WTC11 (cell line): ENCODE measurements around the gene GPRASP1. TPM values are rescaled to one million over a fixed set of nuclear protein-coding genes. Genes with fewer than 3 reads are reported as not detected.
"Not testable (repeated sequence)": the region's sequence is repeated elsewhere in the genome, so short reads cannot be mapped to it uniquely, and the experiment has no call there.

ENCODE experiments used
- ATAC-seq: fragments of 200-7000 bp; cut with Tn5 transposase; 2 replicates; pipeline ENCODE4 v1.10.0; 2021; ENCODE audit warnings: mild to moderate bottlenecking, moderate library complexity
- CTCF ChIA-PET: fragments of 300-600 bp; sonication (Branson Sonifier 250); formaldehyde crosslinking; loops from one replicate; lab custom pipeline; 2021; ENCODE audit warnings: antibody characterized with exemption; lab: Charles Lee
- POLR2A ChIA-PET: fragments of 350-600 bp; sonication (Branson Sonifier 250); formaldehyde crosslinking; loops from one replicate; lab custom pipeline; 2021; ENCODE audit warnings: antibody characterized with exemption; lab: Charles Lee
- DNase-seq: peaks from one replicate; pipeline ENCODE4 v3.0.0; 2021; ENCODE audit warnings: low spot score
- H3K27ac Mint-ChIP-seq: 2 replicates; pipeline ENCODE4 v1.8.0; 2021; ENCODE audit warnings: mixed read lengths
- H3K27me3 Mint-ChIP-seq: 2 replicates; pipeline ENCODE4 v1.8.0; 2021; ENCODE audit warnings: low read depth, mild to moderate bottlenecking, moderate library complexity, mixed read lengths
- H3K36me3 Mint-ChIP-seq: 2 replicates; pipeline ENCODE4 v1.8.0; 2021; ENCODE audit warnings: mixed read lengths
- H3K4me1 Mint-ChIP-seq: 2 replicates; pipeline ENCODE4 v1.8.0; 2022; ENCODE audit warnings: mixed read lengths
- H3K4me3 Mint-ChIP-seq: 2 replicates; pipeline ENCODE4 v1.8.0; 2021; ENCODE audit warnings: mild to moderate bottlenecking, moderate library complexity, mixed read lengths
- H3K9me3 Mint-ChIP-seq: 2 replicates; pipeline ENCODE4 v1.8.0; 2021; ENCODE audit warnings: mixed read lengths
- EMX1 ChIP-seq: fragments of 250-450 bp; sonication (Bioruptor Pico); IDR thresholded peaks from 2 replicates; pipeline ENCODE4 v1.8.0; 2021; ENCODE audit warnings: mild to moderate bottlenecking
- FOXJ3 ChIP-seq: sonication (generic); formaldehyde crosslinking; IDR thresholded peaks from 2 replicates; pipeline ENCODE4 v1.9.0; 2021; ENCODE audit warnings: missing genetic modification reagents, mild to moderate bottlenecking, borderline replicate concordance
- FOXK1 ChIP-seq: sonication (generic); formaldehyde crosslinking; IDR thresholded peaks from 2 replicates; pipeline ENCODE4 v1.8.0; 2022; ENCODE audit warnings: mild to moderate bottlenecking, moderate library complexity, missing genetic modification reagents
- FOXP1 ChIP-seq: sonication (generic); formaldehyde crosslinking; IDR thresholded peaks from 2 replicates; pipeline ENCODE4 v1.8.0; 2022; ENCODE audit warnings: missing genetic modification reagents, mild to moderate bottlenecking, moderate library complexity, borderline replicate concordance
- NFYB ChIP-seq: sonication (generic); formaldehyde crosslinking; conservative IDR thresholded peaks from 2 replicates; pipeline ENCODE4 v1.8.0; 2022; ENCODE audit warnings: low read depth, missing genetic modification reagents
- SOX15 ChIP-seq: fragments of 250-450 bp; sonication (Bioruptor Pico); IDR thresholded peaks from 2 replicates; pipeline ENCODE4 v1.9.0; 2021; ENCODE audit warnings: mild to moderate bottlenecking
- ZNF671 ChIP-seq: fragments of 250-450 bp; sonication (Bioruptor Pico); IDR thresholded peaks from 2 replicates; pipeline ENCODE4 v1.8.0; 2021; ENCODE audit warnings: mild to moderate bottlenecking
- total RNA-seq: library from RNA; stranded (reverse); gene quantifications from 3 replicates; pipeline ENCODE4 v1.2.3, GENCODE V29; 2021
- TF ChIP-seq, protein P1 (sequence below): sonication (generic); formaldehyde crosslinking; IDR thresholded peaks from 2 replicates; pipeline ENCODE4 v1.8.0; 2022; ENCODE audit warnings: missing genetic modification reagents
- TF ChIP-seq, protein P2 (sequence below): sonication (generic); formaldehyde crosslinking; IDR thresholded peaks from 2 replicates; pipeline ENCODE4 v1.8.0; 2023; ENCODE audit warnings: missing genetic modification reagents, mild to moderate bottlenecking, borderline replicate concordance
- TF ChIP-seq, protein P3 (sequence below): sonication (generic); formaldehyde crosslinking; IDR thresholded peaks from 2 replicates; pipeline ENCODE4 v1.8.1; 2023; ENCODE audit warnings: mild to moderate bottlenecking, missing genetic modification reagents, moderate library complexity
- TF ChIP-seq, protein P4 (sequence below): sonication (generic); formaldehyde crosslinking; IDR thresholded peaks from 2 replicates; pipeline ENCODE4 v1.8.0; 2022; ENCODE audit warnings: mild to moderate bottlenecking, missing genetic modification reagents
- TF ChIP-seq, protein P5 (sequence below): sonication (generic); formaldehyde crosslinking; IDR thresholded peaks from 2 replicates; pipeline ENCODE4 v1.8.1; 2022; ENCODE audit warnings: mild to moderate bottlenecking, moderate library complexity, missing genetic modification reagents

Gene GPRASP1
- total RNA-seq, 1 experiment from 2014 or later, result 2.0 TPM

DNA sequence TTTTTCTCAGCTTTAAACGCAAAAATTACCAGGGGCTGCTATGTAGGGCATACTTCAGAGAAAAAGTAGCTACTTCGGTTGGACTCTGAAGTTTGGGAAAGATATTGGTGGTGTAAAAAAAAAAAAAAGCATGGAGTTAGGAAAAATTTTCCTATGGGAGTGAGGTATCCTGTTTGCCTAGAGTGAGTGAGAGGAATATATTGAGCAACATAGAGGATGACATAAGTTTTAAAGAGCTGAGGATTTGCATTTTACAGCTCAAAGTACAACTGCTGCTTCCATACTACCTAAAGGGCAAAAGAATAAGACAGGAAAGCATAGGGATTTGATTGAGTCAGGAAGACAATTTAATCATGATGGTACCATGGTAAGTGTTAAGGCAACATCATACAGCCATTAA lies 7.3 kb downstream of the GPRASP1 start (continued):
- TF ChIP-seq NFYB (CRISPR knock-in tag) (no peak), SOX15 (CRISPR knock-in tag) (no peak), FOXJ3 (no peak), FOXP1 (CRISPR knock-in tag) (no peak), ZNF671 (CRISPR knock-in tag) (no peak), EMX1 (CRISPR knock-in tag) (no peak)
- TF ChIP-seq, protein P1, sequence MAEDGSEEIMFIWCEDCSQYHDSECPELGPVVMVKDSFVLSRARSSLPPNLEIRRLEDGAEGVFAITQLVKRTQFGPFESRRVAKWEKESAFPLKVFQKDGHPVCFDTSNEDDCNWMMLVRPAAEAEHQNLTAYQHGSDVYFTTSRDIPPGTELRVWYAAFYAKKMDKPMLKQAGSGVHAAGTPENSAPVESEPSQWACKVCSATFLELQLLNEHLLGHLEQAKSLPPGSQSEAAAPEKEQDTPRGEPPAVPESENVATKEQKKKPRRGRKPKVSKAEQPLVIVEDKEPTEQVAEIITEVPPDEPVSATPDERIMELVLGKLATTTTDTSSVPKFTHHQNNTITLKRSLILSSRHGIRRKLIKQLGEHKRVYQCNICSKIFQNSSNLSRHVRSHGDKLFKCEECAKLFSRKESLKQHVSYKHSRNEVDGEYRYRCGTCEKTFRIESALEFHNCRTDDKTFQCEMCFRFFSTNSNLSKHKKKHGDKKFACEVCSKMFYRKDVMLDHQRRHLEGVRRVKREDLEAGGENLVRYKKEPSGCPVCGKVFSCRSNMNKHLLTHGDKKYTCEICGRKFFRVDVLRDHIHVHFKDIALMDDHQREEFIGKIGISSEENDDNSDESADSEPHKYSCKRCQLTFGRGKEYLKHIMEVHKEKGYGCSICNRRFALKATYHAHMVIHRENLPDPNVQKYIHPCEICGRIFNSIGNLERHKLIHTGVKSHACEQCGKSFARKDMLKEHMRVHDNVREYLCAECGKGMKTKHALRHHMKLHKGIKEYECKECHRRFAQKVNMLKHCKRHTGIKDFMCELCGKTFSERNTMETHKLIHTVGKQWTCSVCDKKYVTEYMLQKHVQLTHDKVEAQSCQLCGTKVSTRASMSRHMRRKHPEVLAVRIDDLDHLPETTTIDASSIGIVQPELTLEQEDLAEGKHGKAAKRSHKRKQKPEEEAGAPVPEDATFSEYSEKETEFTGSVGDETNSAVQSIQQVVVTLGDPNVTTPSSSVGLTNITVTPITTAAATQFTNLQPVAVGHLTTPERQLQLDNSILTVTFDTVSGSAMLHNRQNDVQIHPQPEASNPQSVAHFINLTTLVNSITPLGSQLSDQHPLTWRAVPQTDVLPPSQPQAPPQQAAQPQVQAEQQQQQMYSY (CRISPR knock-in tag), result no peak
- TF ChIP-seq, protein P2, sequence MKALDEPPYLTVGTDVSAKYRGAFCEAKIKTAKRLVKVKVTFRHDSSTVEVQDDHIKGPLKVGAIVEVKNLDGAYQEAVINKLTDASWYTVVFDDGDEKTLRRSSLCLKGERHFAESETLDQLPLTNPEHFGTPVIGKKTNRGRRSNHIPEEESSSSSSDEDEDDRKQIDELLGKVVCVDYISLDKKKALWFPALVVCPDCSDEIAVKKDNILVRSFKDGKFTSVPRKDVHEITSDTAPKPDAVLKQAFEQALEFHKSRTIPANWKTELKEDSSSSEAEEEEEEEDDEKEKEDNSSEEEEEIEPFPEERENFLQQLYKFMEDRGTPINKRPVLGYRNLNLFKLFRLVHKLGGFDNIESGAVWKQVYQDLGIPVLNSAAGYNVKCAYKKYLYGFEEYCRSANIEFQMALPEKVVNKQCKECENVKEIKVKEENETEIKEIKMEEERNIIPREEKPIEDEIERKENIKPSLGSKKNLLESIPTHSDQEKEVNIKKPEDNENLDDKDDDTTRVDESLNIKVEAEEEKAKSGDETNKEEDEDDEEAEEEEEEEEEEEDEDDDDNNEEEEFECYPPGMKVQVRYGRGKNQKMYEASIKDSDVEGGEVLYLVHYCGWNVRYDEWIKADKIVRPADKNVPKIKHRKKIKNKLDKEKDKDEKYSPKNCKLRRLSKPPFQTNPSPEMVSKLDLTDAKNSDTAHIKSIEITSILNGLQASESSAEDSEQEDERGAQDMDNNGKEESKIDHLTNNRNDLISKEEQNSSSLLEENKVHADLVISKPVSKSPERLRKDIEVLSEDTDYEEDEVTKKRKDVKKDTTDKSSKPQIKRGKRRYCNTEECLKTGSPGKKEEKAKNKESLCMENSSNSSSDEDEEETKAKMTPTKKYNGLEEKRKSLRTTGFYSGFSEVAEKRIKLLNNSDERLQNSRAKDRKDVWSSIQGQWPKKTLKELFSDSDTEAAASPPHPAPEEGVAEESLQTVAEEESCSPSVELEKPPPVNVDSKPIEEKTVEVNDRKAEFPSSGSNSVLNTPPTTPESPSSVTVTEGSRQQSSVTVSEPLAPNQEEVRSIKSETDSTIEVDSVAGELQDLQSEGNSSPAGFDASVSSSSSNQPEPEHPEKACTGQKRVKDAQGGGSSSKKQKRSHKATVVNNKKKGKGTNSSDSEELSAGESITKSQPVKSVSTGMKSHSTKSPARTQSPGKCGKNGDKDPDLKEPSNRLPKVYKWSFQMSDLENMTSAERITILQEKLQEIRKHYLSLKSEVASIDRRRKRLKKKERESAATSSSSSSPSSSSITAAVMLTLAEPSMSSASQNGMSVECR (CRISPR knock-in tag), result no peak
- TF ChIP-seq, all 79 proteins: peak for 0

DNA sequence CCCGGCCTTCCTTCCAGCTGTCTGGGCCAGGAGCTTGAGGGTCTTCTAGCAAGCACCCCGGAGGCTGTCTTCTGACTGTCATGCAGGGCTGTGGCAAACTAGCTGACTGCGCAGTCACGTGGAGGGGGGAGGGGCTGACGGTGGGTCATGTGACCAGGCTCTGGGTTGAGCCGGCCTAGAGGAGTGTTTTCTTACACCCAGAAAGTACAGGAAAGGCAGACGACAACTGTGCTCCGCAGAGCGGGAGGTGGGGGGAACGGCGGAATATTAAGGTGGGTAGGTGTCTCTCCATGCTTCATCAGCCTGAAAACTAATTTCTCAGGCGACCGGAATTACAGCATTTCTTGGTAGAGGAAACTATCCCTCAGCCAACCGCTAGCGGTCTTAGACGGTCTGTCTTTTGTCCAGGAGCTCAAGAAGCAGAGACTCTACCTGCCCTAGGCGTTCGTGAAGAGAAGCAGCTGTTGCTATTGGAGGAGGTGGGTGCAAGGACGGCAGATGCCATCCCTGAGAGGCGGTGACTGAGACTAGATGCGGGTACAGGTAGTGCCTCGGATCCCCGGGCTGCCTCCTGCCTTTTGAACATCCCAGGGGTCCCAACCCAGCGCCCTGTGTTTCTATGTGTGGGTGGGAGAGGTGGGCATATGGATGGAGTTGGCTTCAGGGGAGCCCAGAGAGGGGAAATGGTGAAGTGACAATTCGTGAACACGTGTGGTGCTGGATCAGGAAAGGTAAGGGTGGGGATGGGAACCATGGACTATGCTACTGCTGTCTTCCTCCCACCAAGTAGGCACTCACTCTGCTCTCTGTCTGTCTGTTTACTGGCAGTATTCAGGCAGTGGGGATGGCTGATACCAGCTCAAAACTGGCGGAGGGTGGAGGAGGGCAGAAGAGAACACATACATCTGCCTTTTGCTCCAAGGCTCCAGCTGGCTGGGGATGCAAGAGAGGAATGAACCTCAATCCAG lies 8.8 kb downstream of the GPRASP1 start:
- no peaks in the 10 kb centered on the region for H3K36me3 Mint-ChIP-seq
- TF ChIP-seq, protein P3, sequence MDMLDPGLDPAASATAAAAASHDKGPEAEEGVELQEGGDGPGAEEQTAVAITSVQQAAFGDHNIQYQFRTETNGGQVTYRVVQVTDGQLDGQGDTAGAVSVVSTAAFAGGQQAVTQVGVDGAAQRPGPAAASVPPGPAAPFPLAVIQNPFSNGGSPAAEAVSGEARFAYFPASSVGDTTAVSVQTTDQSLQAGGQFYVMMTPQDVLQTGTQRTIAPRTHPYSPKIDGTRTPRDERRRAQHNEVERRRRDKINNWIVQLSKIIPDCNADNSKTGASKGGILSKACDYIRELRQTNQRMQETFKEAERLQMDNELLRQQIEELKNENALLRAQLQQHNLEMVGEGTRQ (CRISPR knock-in tag), result peak; percentile 97
- 0 out of 2 replicates have a peak, but pooled peaks have one; percentile 38 for TF ChIP-seq FOXK1
- TF ChIP-seq, protein P4, sequence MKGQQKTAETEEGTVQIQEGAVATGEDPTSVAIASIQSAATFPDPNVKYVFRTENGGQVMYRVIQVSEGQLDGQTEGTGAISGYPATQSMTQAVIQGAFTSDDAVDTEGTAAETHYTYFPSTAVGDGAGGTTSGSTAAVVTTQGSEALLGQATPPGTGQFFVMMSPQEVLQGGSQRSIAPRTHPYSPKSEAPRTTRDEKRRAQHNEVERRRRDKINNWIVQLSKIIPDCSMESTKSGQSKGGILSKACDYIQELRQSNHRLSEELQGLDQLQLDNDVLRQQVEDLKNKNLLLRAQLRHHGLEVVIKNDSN (CRISPR knock-in tag), result peak; percentile 97
- TF ChIP-seq, protein P5, sequence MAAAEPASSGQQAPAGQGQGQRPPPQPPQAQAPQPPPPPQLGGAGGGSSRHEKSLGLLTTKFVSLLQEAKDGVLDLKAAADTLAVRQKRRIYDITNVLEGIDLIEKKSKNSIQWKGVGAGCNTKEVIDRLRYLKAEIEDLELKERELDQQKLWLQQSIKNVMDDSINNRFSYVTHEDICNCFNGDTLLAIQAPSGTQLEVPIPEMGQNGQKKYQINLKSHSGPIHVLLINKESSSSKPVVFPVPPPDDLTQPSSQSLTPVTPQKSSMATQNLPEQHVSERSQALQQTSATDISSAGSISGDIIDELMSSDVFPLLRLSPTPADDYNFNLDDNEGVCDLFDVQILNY (CRISPR knock-in tag), result no peak
- H3K9me3 Mint-ChIP-seq, result no peaks in the 10 kb centered on the region
- ATAC-seq (peak; percentile 95), DNase-seq (peak; percentile 75)
- peaks cover 9% of the 10 kb centered on the region for H3K27me3 Mint-ChIP-seq
- H3K4me3 Mint-ChIP-seq, result peak overlapping the region; percentile 84
- ChIA-PET CTCF (interaction anchor here (0.6 to 1.3 kb wide), 4 partner anchors 10 to 241 kb away, joined by 3 to 4 read pairs (median 3); no protein-coding TSS in a partner anchor), POLR2A (no interaction called here)
- H3K27ac Mint-ChIP-seq, result peak overlapping the region; percentile 90
- peaks cover 3% of the 10 kb centered on the region for H3K4me1 Mint-ChIP-seq

DNA sequence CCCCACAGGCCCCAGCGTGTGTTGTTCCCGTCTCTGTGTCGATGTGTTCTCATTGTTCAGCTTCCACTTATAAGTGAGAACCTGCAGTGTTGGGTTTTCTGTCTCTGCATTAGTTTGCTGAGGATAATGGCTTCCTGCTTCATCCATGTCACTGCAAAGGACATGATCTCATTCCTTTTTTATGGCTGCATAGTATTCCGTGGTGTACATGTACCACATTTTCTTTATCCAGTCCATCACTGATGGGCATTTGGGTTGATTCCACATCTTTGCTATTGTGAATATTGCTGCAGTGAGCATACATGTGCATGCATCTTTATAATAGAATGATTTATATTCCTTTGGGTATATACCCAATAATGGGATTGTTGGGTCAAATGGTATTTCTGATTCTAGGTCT lies 12.5 kb downstream of the GPRASP1 start:
- POLR2A ChIA-PET, H3K36me3 Mint-ChIP-seq, H3K4me3 Mint-ChIP-seq, CTCF ChIA-PET, ATAC-seq, H3K27ac Mint-ChIP-seq, H3K27me3 Mint-ChIP-seq, H3K9me3 Mint-ChIP-seq, DNase-seq, H3K4me1 Mint-ChIP-seq: not testable (repeated sequence)

DNA sequence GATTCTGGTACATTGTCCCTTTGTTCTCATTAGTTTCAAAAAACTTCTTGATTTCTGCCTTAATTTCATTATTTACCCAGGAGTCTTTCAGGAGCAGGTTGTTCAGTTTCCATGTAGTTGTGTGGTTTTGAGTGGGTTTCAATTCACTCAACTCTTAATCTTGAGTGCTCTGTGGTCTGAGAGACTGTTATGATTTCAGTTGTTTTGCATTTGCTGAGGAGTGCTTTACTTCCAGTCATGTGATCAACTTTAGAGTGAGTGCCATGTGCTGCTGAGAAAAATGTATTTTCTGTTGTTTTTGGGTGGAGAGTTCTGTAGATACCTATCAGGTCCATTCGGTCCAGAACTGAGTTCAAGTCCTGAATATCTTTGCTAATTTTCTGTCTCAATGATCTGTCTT lies 15.8 kb downstream of the GPRASP1 start:
- H3K27me3 Mint-ChIP-seq, POLR2A ChIA-PET, H3K9me3 Mint-ChIP-seq, H3K36me3 Mint-ChIP-seq, DNase-seq, H3K27ac Mint-ChIP-seq, H3K4me1 Mint-ChIP-seq, ATAC-seq, CTCF ChIA-PET, H3K4me3 Mint-ChIP-seq: not testable (repeated sequence)
